H1 (cell line): ENCODE measurements around the gene LMOD2. TPM values are rescaled to one million over a fixed set of nuclear protein-coding genes. Genes with fewer than 3 reads are reported as not detected.

Experiments
- CTCF ChIA-PET: fragments of 300-600 bp; sonication (Branson Sonifier 250); formaldehyde crosslinking; loops from one replicate; lab custom pipeline; 2021; ENCODE audit not compliant: partially characterized antibody; lab: Charles Lee
- POLR2A ChIA-PET: fragments of 300-600 bp; sonication (Branson Sonifier 250); formaldehyde crosslinking; loops from one replicate; lab custom pipeline; 2021; ENCODE audit warnings: inconsistent platforms; ENCODE audit not compliant: partially characterized antibody; lab: Charles Lee
- DNase-seq, 2 experiments: peaks; one replicate each; pipeline versions ENCODE4 v3.0.0 to v3.0.0-alpha.2; 2010 to 2022; ENCODE audit warnings: low spot score in 2 of 2, low read depth in 1 of 2, mixed read lengths in 1 of 2
- FAIRE-seq: peaks from 2 replicates; lab custom pipeline; 2011; peaks lifted over from hg19 to GRCh38; lab: Jason Lieb, UNC
- H2AFZ ChIP-seq: 2 replicates; pipeline ENCODE4 v1.8.1; 2012; ENCODE audit warnings: low read length, inconsistent platforms
- H2AK5ac ChIP-seq: 2 replicates; pipeline ENCODE4 v1.6.1; 2013; ENCODE audit warnings: low read depth, low read length
- H2BK120ac ChIP-seq: replicated peaks from 2 replicates; pipeline ENCODE3; 2013; ENCODE audit warnings: low read depth, low read length, inconsistent platforms
- H2BK12ac ChIP-seq: 2 replicates; pipeline ENCODE4 v1.6.1; 2013; ENCODE audit warnings: low read depth, low read length
- H2BK15ac ChIP-seq: 2 replicates; pipeline ENCODE4 v1.6.1; 2013; ENCODE audit warnings: low read length
- H2BK20ac ChIP-seq: 2 replicates; pipeline ENCODE4 v1.6.1; 2013; ENCODE audit warnings: low read length
- H2BK5ac ChIP-seq: 2 replicates; pipeline ENCODE4 v1.6.1; 2013; ENCODE audit warnings: low read depth, low read length
- H3K14ac ChIP-seq: 2 replicates; pipeline ENCODE4 v1.6.1; 2013; ENCODE audit warnings: inconsistent platforms; ENCODE audit not compliant: insufficient read length
- H3K18ac ChIP-seq: 2 replicates; pipeline ENCODE4 v1.6.1; 2013; ENCODE audit warnings: low read length; ENCODE audit errors: extremely low read depth
- H3K23ac ChIP-seq: 2 replicates; pipeline ENCODE4 v1.6.1; 2013; ENCODE audit warnings: inconsistent platforms; ENCODE audit not compliant: insufficient read length
- H3K23me2 ChIP-seq: 2 replicates; pipeline ENCODE4 v1.6.1; 2013; ENCODE audit warnings: low read depth, low read length
- H3K27ac ChIP-seq: 2 replicates; pipeline ENCODE4 v1.6.1; 2011; ENCODE audit warnings: low read depth, low read length, inconsistent platforms
- H3K27me3 ChIP-seq, 4 experiments: replicated peaks in 1 of 4; 1 replicate in 1 of 4; 2 replicates in 3 of 4; pipeline versions ENCODE4 v1.6.1 to v1.8.1; 2011 to 2013; ENCODE audit warnings: low read length in 3 of 4, mild to moderate bottlenecking in 3 of 4, inconsistent platforms in 2 of 4, mixed read lengths in 2 of 4, moderate library complexity in 1 of 4; ENCODE audit not compliant: control insufficient read depth in 3 of 4, insufficient read depth in 3 of 4; ENCODE audit errors: extremely low read depth in 1 of 4
- H3K36me3 ChIP-seq, 4 experiments: 2 replicates each; pipeline versions ENCODE4 v1.6.1 to v1.8.1; 2011 to 2013; ENCODE audit warnings: mild to moderate bottlenecking in 4 of 4, low read length in 3 of 4, moderate library complexity in 2 of 4, control low read depth in 1 of 4, inconsistent platforms in 1 of 4; ENCODE audit not compliant: insufficient read depth in 4 of 4, control insufficient read depth in 2 of 4
- H3K4ac ChIP-seq: replicated peaks from 2 replicates; pipeline ENCODE3; 2013; ENCODE audit warnings: low read length, low read depth, mixed read lengths, inconsistent platforms; ENCODE audit not compliant: insufficient read length
- H3K4me1 ChIP-seq, 4 experiments: replicated peaks in 1 of 4; 1 replicate in 1 of 4; 2 replicates in 3 of 4; pipeline versions ENCODE4 v1.6.1 to v1.8.1; 2011 to 2013; ENCODE audit warnings: low read length in 3 of 4, inconsistent platforms in 2 of 4, mixed read lengths in 1 of 4; ENCODE audit not compliant: insufficient read depth in 4 of 4, control insufficient read depth in 3 of 4
- H3K4me2 ChIP-seq, 2 experiments: 2 replicates each; pipeline versions ENCODE4 v1.6.1 to v1.8.1; 2011 to 2013; ENCODE audit warnings: low read depth in 2 of 2, low read length in 2 of 2, control low read depth in 1 of 2, inconsistent platforms in 1 of 2, mild to moderate bottlenecking in 1 of 2; ENCODE audit not compliant: insufficient read depth in 1 of 2
- H3K4me3 ChIP-seq, 4 experiments: fragments of 200-600, 300-600 bp in 1 of 4; sonication (generic), shearing (Covaris generic), sonication (Bioruptor Twin) in 1 of 4; 2 replicates each; pipeline versions ENCODE4 v1.5.1 to v1.8.1; 2011 to 2016; ENCODE audit warnings: low read length in 4 of 4, low read depth in 3 of 4, control low read depth in 2 of 4, inconsistent platforms in 2 of 4, mild to moderate bottlenecking in 2 of 4, mixed read lengths in 1 of 4, moderate library complexity in 1 of 4; ENCODE audit not compliant: insufficient read depth in 2 of 4; ENCODE audit errors: extremely low read depth in 1 of 4
- H3K56ac ChIP-seq: replicated peaks from 2 replicates; pipeline ENCODE3; 2013; ENCODE audit warnings: low read depth, mild to moderate bottlenecking, mixed read lengths, low read length, inconsistent platforms; ENCODE audit not compliant: insufficient read length
- H3K79me1 ChIP-seq: 2 replicates; pipeline ENCODE4 v1.6.1; 2013; ENCODE audit warnings: low read depth, low read length, control low read depth
- H3K79me2 ChIP-seq, 2 experiments: 2 replicates each; pipeline versions ENCODE4 v1.6.1 to v1.8.1; 2012 to 2013; ENCODE audit warnings: low read length in 2 of 2, mild to moderate bottlenecking in 2 of 2, inconsistent platforms in 1 of 2; ENCODE audit not compliant: insufficient read depth in 2 of 2, control insufficient read depth in 1 of 2
- H3K9ac ChIP-seq, 4 experiments: replicated peaks in 1 of 4; 1 replicate in 1 of 4; 2 replicates in 3 of 4; pipeline versions ENCODE4 v1.6.1 to v1.8.1; 2011 to 2013; ENCODE audit warnings: low read depth in 3 of 4, low read length in 3 of 4, control low read depth in 2 of 4, mild to moderate bottlenecking in 2 of 4, moderate library complexity in 2 of 4, inconsistent platforms in 1 of 4; ENCODE audit errors: extremely low read depth in 1 of 4
- H3K9me3 ChIP-seq, 2 experiments: 2 replicates each; pipeline versions ENCODE4 v1.6.1 to v1.8.1; 2012 to 2013; ENCODE audit warnings: mild to moderate bottlenecking in 2 of 2, moderate library complexity in 2 of 2, control low read depth in 1 of 2, inconsistent platforms in 1 of 2, low read depth in 1 of 2, low read length in 1 of 2, mixed read lengths in 1 of 2; ENCODE audit not compliant: insufficient read depth in 2 of 2
- H4K20me1 ChIP-seq, 2 experiments: replicated peaks in 1 of 2; 2 replicates each; pipeline versions ENCODE3 to v1.8.1; 2011 to 2013; ENCODE audit warnings: inconsistent platforms in 2 of 2, low read length in 2 of 2, mild to moderate bottlenecking in 1 of 2; ENCODE audit not compliant: insufficient read depth in 2 of 2, control insufficient read depth in 1 of 2
- H4K5ac ChIP-seq: 2 replicates; pipeline ENCODE4 v1.6.1; 2013; ENCODE audit warnings: low read length, low read depth, mixed read lengths, inconsistent platforms; ENCODE audit not compliant: insufficient read length
- H4K8ac ChIP-seq: 2 replicates; pipeline ENCODE4 v1.8.0; 2013; ENCODE audit warnings: mild to moderate bottlenecking, moderate library complexity, low read length, inconsistent platforms; ENCODE audit not compliant: insufficient read depth; ENCODE audit errors: extremely low read depth
- H4K91ac ChIP-seq: replicated peaks from 2 replicates; pipeline ENCODE3; 2013; ENCODE audit warnings: low read length, mixed read lengths, inconsistent platforms; ENCODE audit not compliant: insufficient read length
- WGBS, 2 experiments: shearing (Covaris generic) in 1 of 2; methylation state at CpG; one replicate each; pipeline versions ENCODE4 v1.1.6 to v1.1.7; 2013 to 2015; ENCODE audit warnings: low lambda C conversion rate in 2 of 2, mixed read lengths in 2 of 2, inconsistent platforms in 1 of 2, low coverage in 1 of 2, missing lambda C conversion rate in 1 of 2; ENCODE audit not compliant: insufficient replicate concordance in 2 of 2, insufficient coverage in 1 of 2, insufficient read length in 1 of 2; ENCODE audit errors: extremely low coverage in 1 of 2, missing lambda C conversion rate in 1 of 2; 5-methylcytosine and 5-hydroxymethylcytosine counted together
- polyA plus RNA-seq, 7 experiments: library from polyadenylated mRNA; depleted of rRNA in 3 of 7; stranded (reverse) in 5 of 7; unstranded in 2 of 7; fragments of >200 nt in 5 of 7; fragments of 200-250 nt in 2 of 7; gene quantifications; 1 replicate in 5 of 7; 2 replicates in 1 of 7; 4 replicates in 1 of 7; pipeline versions ENCODE4 v1.2.1 to v1.2.3, GENCODE V29; 2011 to 2013; ENCODE audit warnings: missing spikeins in 2 of 7, mixed read lengths in 2 of 7
- total RNA-seq: library from RNA; stranded (reverse); fragmentation: NEBNext Ultra II Directional; extraction: Animal tissue kit (Norgen Biotek cat#: 25700); gene quantifications from 2 replicates; pipeline ENCODE4 v1.2.1, GENCODE V29; 2021

LMOD2 gene
- total and polyA plus RNA-seq, 2 of the 8 experiments (the other 6 are each of a cell fraction or from before 2014, with no cell fraction given) = 0.03 to 0.22 TPM

- Histone ChIP-seq H3K27me3 (no peaks in the 10 kb centered on the region), H2BK20ac (no peak overlapping the region), H3K27ac (no peak overlapping the region), H2AK5ac (no peak overlapping the region), H2BK5ac (no peak overlapping the region), H3K56ac (no peak overlapping the region), H3K18ac (no peak overlapping the region), H3K79me2 (peaks cover 0 to 50% of the 10 kb centered on the region in 2 experiments; a peak in 2 of 4 replicates), H3K9ac (no peak overlapping the region), H3K4me1 (no peaks in the 10 kb centered on the region; a peak in 1 of 7 replicates), H2BK12ac (no peak overlapping the region), H3K9me3 (no peaks in the 10 kb centered on the region), H3K36me3 (peaks cover 2 to 48% (median 12%) of the 10 kb centered on the region in 4 experiments; a peak in 6 of 8 replicates), H3K4ac (no peak overlapping the region), H4K8ac (no peak overlapping the region), H3K4me3 (no peak overlapping the region), H3K79me1 (0 out of 2 replicates have a peak, but pooled peaks cover 2% of the 10 kb centered on the region), H3K4me2 (no peak overlapping the region), H3K14ac (no peak overlapping the region), H4K20me1 (peaks cover 0 to 8% of the 10 kb centered on the region in 2 experiments), H4K5ac (no peak overlapping the region), H3K23ac (no peak overlapping the region), H4K91ac (no peak overlapping the region), H2BK15ac (no peak overlapping the region), H3K23me2 (no peaks in the 10 kb centered on the region), H2AFZ (no peak overlapping the region), H2BK120ac (no peak overlapping the region)
- ChIA-PET CTCF (interaction anchor here (1.0 kb wide), 1 partner anchor 12 kb away, joined by 4 read pairs; no protein-coding TSS in a partner anchor), POLR2A (no interaction called here)
- no peak for DNase-seq
- no peak for FAIRE-seq
- WGBS, 2 experiments = 72% methylated on average over 2 of the region's 2 CpGs; no CpG with 5 or more reads in 1 of the 2 experiments
Measured at GRCh38 chr7:123709525-123709924, 53.9 kb downstream of the LMOD2 start.
